HEK293T (cell line): ENCODE measurements around the gene SLC25A26.

Experiments
- NFRKB ChIP-seq: fragments of 450-650 bp; IDR thresholded peaks from 2 replicates; pipeline ENCODE4 v1.6.1; 2016; ENCODE audit warnings: mild to moderate bottlenecking, moderate library complexity
- TARDBP ChIP-seq: fragments of 450-650 bp; IDR thresholded peaks from 2 replicates; pipeline ENCODE4 v1.6.1; 2016

DNA sequence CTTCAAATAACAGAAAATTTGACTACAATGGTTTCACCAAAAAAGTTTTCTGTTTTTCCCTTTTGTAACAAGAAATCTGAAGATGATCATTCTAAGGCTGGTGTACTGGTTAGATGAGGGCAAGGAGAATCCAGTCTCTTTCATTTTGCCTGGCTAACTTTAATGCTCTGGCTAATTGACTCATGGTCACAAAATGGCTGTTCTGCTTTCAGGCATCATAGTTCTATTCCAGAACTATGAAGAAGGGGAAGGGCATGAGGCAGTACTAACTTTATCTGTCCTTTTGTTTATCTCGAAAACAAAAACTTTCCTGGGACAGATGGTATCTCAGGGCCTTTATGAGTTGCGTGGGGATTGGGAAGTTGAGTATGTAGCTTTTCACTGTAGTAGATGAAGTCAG, 50.4 kb downstream of the SLC25A26 start:
- TF ChIP-seq TARDBP (no peak), NFRKB (no peak)
